Activated CD8-positive, alpha-beta T cell treated with anti-CD3 and anti-CD28 coated beads, Interleukin-2, amount 10 ng/mL, durations not matched to agents 7 days and 5 days (primary cell): Measurements from ENCODE around the gene CDH4. TPM values are rescaled to one million over a fixed set of nuclear protein-coding genes. Genes with fewer than 3 reads are reported as not detected.

ENCODE experiments used
- ATAC-seq: fragments of 150-1000 bp; cut with Tn5 transposase; one replicate; pipeline ENCODE4 v1.10.0; 2021; ENCODE audit warnings: moderate library complexity
- CTCF ChIA-PET: fragments of 350-600 bp; sonication (Branson Sonifier 250); formaldehyde crosslinking; loops from one replicate; lab custom pipeline; 2021; ENCODE audit warnings: antibody characterized with exemption; lab: Charles Lee
- POLR2A ChIA-PET: fragments of 350-600 bp; sonication (Branson Sonifier 250); formaldehyde crosslinking; loops from one replicate; lab custom pipeline; 2021; ENCODE audit warnings: antibody characterized with exemption; lab: Charles Lee
- DNase-seq: peaks from one replicate; pipeline ENCODE4 v3.0.0-alpha.2; 2020
- H3K27ac Mint-ChIP-seq: one replicate; pipeline ENCODE4 v1.8.0; 2021; ENCODE audit warnings: mild to moderate bottlenecking, mixed read lengths
- H3K27me3 Mint-ChIP-seq: one replicate; pipeline ENCODE4 v1.8.0; 2021; ENCODE audit warnings: low read depth, mixed read lengths
- H3K36me3 Mint-ChIP-seq: one replicate; pipeline ENCODE4 v1.8.0; 2021; ENCODE audit warnings: low read depth, mixed read lengths
- H3K4me1 Mint-ChIP-seq: one replicate; pipeline ENCODE4 v1.8.0; 2021; ENCODE audit warnings: low read depth, mixed read lengths
- H3K4me3 Mint-ChIP-seq: one replicate; pipeline ENCODE4 v1.8.0; 2021; ENCODE audit warnings: mild to moderate bottlenecking, mixed read lengths
- H3K9me3 Mint-ChIP-seq: one replicate; pipeline ENCODE4 v1.8.0; 2022; ENCODE audit warnings: mixed read lengths; ENCODE audit not compliant: insufficient read depth
- total RNA-seq, 2 experiments: library from RNA; stranded (reverse); gene quantifications; one replicate each; pipeline ENCODE4 v1.2.3, GENCODE V29; 2021

Gene CDH4
- total RNA-seq, 2 experiments from 2014 or later = 0.05 to 0.13 TPM

DNA sequence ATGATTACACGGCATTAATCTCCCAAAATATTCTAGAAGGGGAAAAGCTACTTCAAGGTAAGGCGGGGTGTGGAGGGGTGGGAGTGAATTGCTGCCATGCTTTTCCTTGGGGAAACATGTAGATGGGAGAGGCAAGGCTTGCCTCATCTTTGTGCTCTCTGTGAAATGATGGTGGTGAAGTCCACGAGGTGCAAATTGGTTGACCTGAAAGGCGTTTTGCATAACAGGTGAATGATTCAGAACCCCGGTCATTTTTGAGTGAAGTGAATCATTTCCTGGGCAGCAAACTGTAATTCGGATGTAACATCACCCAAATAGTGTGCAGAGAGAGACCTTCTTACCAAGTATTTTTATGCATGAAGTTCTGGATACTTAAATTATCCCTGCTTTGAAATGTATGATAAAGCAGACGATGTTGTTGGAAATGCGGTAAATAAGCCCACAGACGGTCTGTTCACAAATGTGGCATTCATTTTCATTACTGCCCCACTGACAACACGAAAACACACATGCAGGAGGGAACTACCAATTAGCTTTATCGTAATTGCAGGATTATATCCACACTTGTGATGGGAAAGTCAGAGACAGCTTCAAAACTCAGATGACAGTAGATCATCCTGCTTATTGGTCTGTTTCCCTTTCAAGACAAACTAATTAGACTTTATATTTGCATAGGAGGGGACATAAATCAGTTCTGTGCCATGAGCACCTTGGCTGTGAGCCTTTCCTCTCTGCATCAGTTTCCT lies 3.0 kb downstream of the CDH4 start:
- ChIA-PET POLR2A (no interaction called here), CTCF (no interaction called here)
- H3K27ac Mint-ChIP-seq = no peak overlapping the region
- DNase-seq (no peak), ATAC-seq (no peak)
- H3K4me3 Mint-ChIP-seq = no peak overlapping the region
- H3K9me3 Mint-ChIP-seq = no peaks in the 10 kb centered on the region
- H3K36me3 Mint-ChIP-seq = no peaks in the 10 kb centered on the region
- peaks cover 34% of the 10 kb centered on the region for H3K27me3 Mint-ChIP-seq
- H3K4me1 Mint-ChIP-seq = no peaks in the 10 kb centered on the region

DNA sequence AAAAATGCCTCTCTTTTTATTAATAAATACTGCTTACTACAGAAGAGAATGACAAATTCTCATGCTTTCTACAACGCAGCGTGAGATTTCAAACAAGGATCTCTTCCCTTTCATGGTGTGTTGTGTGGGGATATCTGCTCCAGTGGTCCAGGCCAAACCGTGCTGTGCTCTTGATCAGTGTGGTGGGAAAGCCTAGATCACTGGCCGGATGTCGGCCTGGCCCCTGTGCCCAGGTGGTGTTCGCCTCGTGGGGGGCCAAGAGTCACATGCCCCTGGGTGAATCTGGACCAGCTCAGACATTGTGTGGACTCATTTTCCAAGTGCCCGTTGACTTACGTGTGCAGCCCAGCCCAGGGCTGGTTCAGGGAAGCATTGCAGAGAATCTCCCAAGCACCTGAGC lies 4.3 kb downstream of the CDH4 start:
- ATAC-seq (no peak), DNase-seq (no peak)
- Mint-ChIP-seq H3K4me3 (no peak overlapping the region), H3K4me1 (no peaks in the 10 kb centered on the region), H3K27me3 (peaks cover 21% of the 10 kb centered on the region), H3K9me3 (no peaks in the 10 kb centered on the region), H3K36me3 (no peaks in the 10 kb centered on the region), H3K27ac (no peak overlapping the region)
- POLR2A ChIA-PET = no interaction called here
- CTCF ChIA-PET = no interaction called here

DNA sequence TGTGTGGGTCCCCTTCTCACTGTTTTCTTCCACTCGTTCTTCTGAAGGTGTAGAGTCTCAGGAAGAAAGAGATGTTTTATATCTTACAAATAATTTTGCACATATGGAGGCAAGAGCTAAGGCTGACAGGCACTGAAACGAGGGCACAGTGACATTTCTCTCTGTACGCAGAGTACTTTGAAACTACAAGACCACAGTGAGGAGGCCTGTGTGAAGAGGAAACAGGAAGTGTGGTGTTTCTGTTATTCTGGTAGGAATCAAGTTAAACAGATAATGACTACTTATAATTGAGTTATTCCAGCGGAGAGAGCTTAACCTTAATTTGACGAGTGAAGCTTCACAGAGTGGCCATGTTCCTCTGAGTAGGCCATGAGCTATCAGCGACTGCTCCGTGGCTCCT lies 4.8 kb downstream of the CDH4 start:
- Mint-ChIP-seq H3K4me3 (no peak overlapping the region), H3K36me3 (no peaks in the 10 kb centered on the region), H3K9me3 (no peaks in the 10 kb centered on the region), H3K27ac (no peak overlapping the region), H3K4me1 (no peaks in the 10 kb centered on the region), H3K27me3 (peaks cover 17% of the 10 kb centered on the region)
- ChIA-PET POLR2A (no interaction called here), CTCF (no interaction called here)
- no peak for DNase-seq
- no peak for ATAC-seq

DNA sequence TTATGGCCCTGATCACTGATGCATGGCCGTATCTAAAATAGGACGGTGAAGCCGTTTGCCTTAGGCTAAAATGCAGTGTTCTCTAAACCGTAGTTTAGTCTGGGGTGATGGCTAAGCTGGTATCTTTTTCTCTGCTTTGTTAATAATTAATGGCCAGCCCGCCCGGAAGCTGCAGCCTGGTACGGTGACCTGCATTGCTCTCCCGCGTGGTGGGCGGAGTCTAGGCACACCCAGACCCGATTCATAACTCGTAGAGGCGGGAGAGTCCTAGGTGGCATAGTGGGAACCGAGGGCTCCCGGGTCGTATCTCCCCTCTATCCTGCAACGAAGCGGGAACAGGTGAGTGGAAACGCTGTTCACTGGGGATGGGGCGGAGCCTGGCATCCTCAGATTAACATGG lies 5.5 kb downstream of the CDH4 start:
- DNase-seq = no peak
- CTCF ChIA-PET = no interaction called here
- no peak for ATAC-seq
- Mint-ChIP-seq H3K4me1 (no peaks in the 10 kb centered on the region), H3K9me3 (no peaks in the 10 kb centered on the region), H3K27me3 (peaks cover 17% of the 10 kb centered on the region), H3K4me3 (no peak overlapping the region), H3K36me3 (no peaks in the 10 kb centered on the region), H3K27ac (no peak overlapping the region)
- POLR2A ChIA-PET = no interaction called here

GRCh38 chr20:61259741-61260140 lies 7.7 kb downstream of the CDH4 start:
- no peak for DNase-seq
- H3K4me3 Mint-ChIP-seq = no peak overlapping the region
- H3K27me3 Mint-ChIP-seq = peaks cover 7% of the 10 kb centered on the region
- ATAC-seq = no peak
- ChIA-PET POLR2A (no interaction called here), CTCF (no interaction called here)
- H3K4me1 Mint-ChIP-seq = no peaks in the 10 kb centered on the region
- H3K36me3 Mint-ChIP-seq = no peaks in the 10 kb centered on the region
- H3K27ac Mint-ChIP-seq = no peak overlapping the region
- H3K9me3 Mint-ChIP-seq = no peaks in the 10 kb centered on the region

- H3K27me3 Mint-ChIP-seq = peaks cover 3% of the 10 kb centered on the region
- ChIA-PET CTCF (no interaction called here), POLR2A (no interaction called here)
- H3K27ac Mint-ChIP-seq = no peak overlapping the region
- DNase-seq = no peak
- H3K36me3 Mint-ChIP-seq = no peaks in the 10 kb centered on the region
- H3K4me1 Mint-ChIP-seq = no peaks in the 10 kb centered on the region
- H3K4me3 Mint-ChIP-seq = no peak overlapping the region
- H3K9me3 Mint-ChIP-seq = no peaks in the 10 kb centered on the region
- no peak for ATAC-seq
Observed at GRCh38 chr20:61260905-61261304, 8.8 kb downstream of the CDH4 start.

- Mint-ChIP-seq H3K4me3 (no peak overlapping the region), H3K27ac (no peak overlapping the region), H3K9me3 (no peaks in the 10 kb centered on the region), H3K27me3 (peaks cover 3% of the 10 kb centered on the region), H3K36me3 (no peaks in the 10 kb centered on the region), H3K4me1 (no peaks in the 10 kb centered on the region)
- ATAC-seq (no peak), DNase-seq (no peak)
- ChIA-PET CTCF (no interaction called here), POLR2A (no interaction called here)
Observed at GRCh38 chr20:61262036-61262435, 10.0 kb downstream of the CDH4 start.

GRCh38 chr20:61262514-61262913 lies 10.5 kb downstream of the CDH4 start:
- ChIA-PET CTCF (interaction anchor here (0.7 to 1.4 kb wide), 3 partner anchors 73 to 1205 kb away, joined by 3 to 4 read pairs (median 3); no protein-coding TSS in a partner anchor), POLR2A (no interaction called here)
- Mint-ChIP-seq H3K27ac (no peak overlapping the region), H3K27me3 (peaks cover 3% of the 10 kb centered on the region), H3K4me3 (no peak overlapping the region), H3K4me1 (no peaks in the 10 kb centered on the region), H3K36me3 (no peaks in the 10 kb centered on the region), H3K9me3 (no peaks in the 10 kb centered on the region)
- DNase-seq (no peak), ATAC-seq (no peak)

GRCh38 chr20:61263084-61263695 lies 11.1 kb downstream of the CDH4 start:
- DNase-seq (peak; percentile 40), ATAC-seq (no peak)
- Mint-ChIP-seq H3K9me3 (no peaks in the 10 kb centered on the region), H3K27me3 (peaks cover 3% of the 10 kb centered on the region), H3K36me3 (no peaks in the 10 kb centered on the region), H3K4me1 (no peaks in the 10 kb centered on the region), H3K4me3 (no peak overlapping the region), H3K27ac (no peak overlapping the region)
- ChIA-PET POLR2A (no interaction called here), CTCF (interaction anchor here (0.7 to 1.4 kb wide), 3 partner anchors 74 to 1206 kb away, joined by 3 to 4 read pairs (median 3); no protein-coding TSS in a partner anchor)

GRCh38 chr20:61263938-61264337 lies 11.9 kb downstream of the CDH4 start:
- Mint-ChIP-seq H3K9me3 (no peaks in the 10 kb centered on the region), H3K36me3 (no peaks in the 10 kb centered on the region), H3K27me3 (peaks cover 3% of the 10 kb centered on the region), H3K27ac (no peak overlapping the region), H3K4me1 (no peaks in the 10 kb centered on the region), H3K4me3 (no peak overlapping the region)
- CTCF ChIA-PET = interaction anchor here (1.4 kb wide), 2 partner anchors 74 to 1207 kb away, joined by 3 to 4 read pairs; no protein-coding TSS in a partner anchor
- DNase-seq = no peak
- POLR2A ChIA-PET = no interaction called here
- ATAC-seq = no peak

DNA sequence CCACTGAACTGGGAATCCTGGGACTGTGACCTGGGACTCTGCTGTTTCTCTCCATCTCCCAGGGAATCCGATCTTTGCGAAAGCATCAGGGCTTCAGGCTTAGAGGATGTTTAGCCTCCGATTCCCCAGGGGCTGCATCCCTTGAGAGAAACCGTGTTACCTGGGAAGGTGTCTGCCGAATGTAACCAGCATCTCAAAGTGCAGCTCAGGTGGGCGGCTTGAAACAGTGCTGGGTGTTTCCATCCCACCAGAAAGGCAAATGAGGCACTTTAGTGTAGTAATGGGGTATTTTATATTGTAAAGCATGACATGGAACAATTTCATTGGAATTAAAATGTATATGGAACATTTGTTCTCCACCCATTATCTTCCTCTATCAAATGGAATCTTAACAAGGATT lies 15.2 kb downstream of the CDH4 start:
- no peaks in the 10 kb centered on the region for H3K4me1 Mint-ChIP-seq
- no peak for ATAC-seq
- ChIA-PET CTCF (no interaction called here), POLR2A (no interaction called here)
- no peak overlapping the region for H3K27ac Mint-ChIP-seq
- H3K9me3 Mint-ChIP-seq = no peaks in the 10 kb centered on the region
- no peak for DNase-seq
- no peaks in the 10 kb centered on the region for H3K36me3 Mint-ChIP-seq
- H3K27me3 Mint-ChIP-seq = peaks cover 3% of the 10 kb centered on the region
- H3K4me3 Mint-ChIP-seq = no peak overlapping the region

DNA sequence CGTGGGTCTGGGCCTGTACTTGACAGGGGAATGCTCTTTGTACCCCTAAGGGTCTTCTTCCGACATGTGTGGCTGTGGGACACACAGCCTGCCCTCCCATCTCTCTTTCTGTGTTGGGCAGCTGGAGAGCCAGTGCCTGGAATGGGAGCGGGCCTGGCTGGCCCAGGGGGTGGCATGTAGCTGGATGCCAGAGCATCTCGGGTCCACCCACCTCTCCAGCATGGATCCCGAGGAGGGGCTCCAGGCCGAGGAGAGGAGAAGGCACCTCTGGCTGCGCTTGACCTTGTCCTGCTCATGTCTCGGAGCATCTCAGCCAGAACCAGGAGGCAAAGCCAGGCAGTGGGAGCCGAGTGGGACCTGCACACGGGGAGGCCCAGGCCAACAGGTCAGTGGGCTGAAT lies 16.0 kb downstream of the CDH4 start:
- DNase-seq = no peak
- ChIA-PET CTCF (no interaction called here), POLR2A (no interaction called here)
- Mint-ChIP-seq H3K4me3 (no peak overlapping the region), H3K27me3 (peaks cover 3% of the 10 kb centered on the region), H3K36me3 (no peaks in the 10 kb centered on the region), H3K4me1 (no peaks in the 10 kb centered on the region), H3K27ac (no peak overlapping the region), H3K9me3 (no peaks in the 10 kb centered on the region)
- no peak for ATAC-seq
